GM18868 (cell line): ENCODE measurements around the gene RPS2.

Source experiments
- ATAC-seq: cut with Tn5 transposase; IDR thresholded peaks from one replicate; pipeline ENCODE4 v1.9.1; 2021; ENCODE audit warnings: mild to moderate bottlenecking, moderate library complexity; ENCODE audit not compliant: unreplicated experiment

The RPS2 gene

GRCh38 chr16:1982991-1983543 lies 18.4 kb upstream of the RPS2 start:
- no peak for ATAC-seq

GRCh38 chr16:1982013-1982433 lies 17.4 kb upstream of the RPS2 start:
- no peak for ATAC-seq

- ATAC-seq: no peak
These were observed 16.8 kb upstream of the RPS2 start, which contains the start of gene NOXO1 for GRCh38 chr16:1981398-1981836. Gene NOXO1 (minus strand): TSS chr16:1981469. CDS start chr16:1981179, 290 bp downstream.

- no peak for ATAC-seq
These were observed 16.1 kb upstream of the RPS2 start for GRCh38 chr16:1980770-1981087.

GRCh38 chr16:1980030-1980769 lies 15.6 kb upstream of the RPS2 start:
- no peak for ATAC-seq

GRCh38 chr16:1979271-1980029 lies 14.8 kb upstream of the RPS2 start:
- ATAC-seq: no peak

GRCh38 chr16:1978476-1979120 lies 14.0 kb upstream of the RPS2 start:
- no peak for ATAC-seq

GRCh38 chr16:1977875-1978268 lies 13.2 kb upstream of the RPS2 start:
- ATAC-seq: no peak

GRCh38 chr16:1976951-1977874 lies 12.6 kb upstream of the RPS2 start:
- no peak for ATAC-seq

GRCh38 chr16:1976216-1976520 lies 11.5 kb upstream of the RPS2 start:
- no peak for ATAC-seq

- ATAC-seq: no peak
These were observed 11.0 kb upstream of the RPS2 start for GRCh38 chr16:1975432-1976215.

- no peak for ATAC-seq
These were observed 9.8 kb upstream of the RPS2 start for GRCh38 chr16:1974157-1975070.

GRCh38 chr16:1973461-1974156 lies 9.0 kb upstream of the RPS2 start:
- no peak for ATAC-seq

GRCh38 chr16:1972490-1972877 lies 7.9 kb upstream of the RPS2 start:
- no peak for ATAC-seq

- ATAC-seq: peak; percentile 85
These were observed 7.3 kb upstream of the RPS2 start, which contains the start of gene TBL3 for GRCh38 chr16:1971796-1972489. Gene TBL3 (plus strand): TSS chr16:1972053. CDS start chr16:1972165, 112 bp downstream.

GRCh38 chr16:1968146-1968953 lies 3.7 kb upstream of the RPS2 start:
- no peak for ATAC-seq

GRCh38 chr16:1966460-1966859 lies 1.8 kb upstream of the RPS2 start, which contains the start of gene RNF151:
Gene RNF151 (plus strand): TSS chr16:1966856. CDS start chr16:1966882, 26 bp downstream.
- ATAC-seq: no peak
